ENCODE data around the gene AHCYL2. TPM values are rescaled to one million over a fixed set of nuclear protein-coding genes. Genes with fewer than 3 reads are reported as not detected.

AHCYL2 gene
- total RNA-seq, 3 donors from 2014 or later (not counting 1 experiment from before 2014, with no cell fraction given): 11.6 to 15.2 (median 14.5) TPM

GRCh38 chr7:129210256-129210988 is 14.4 kb upstream of the AHCYL2 start:
- H3K4me3 Mint-ChIP-seq: no peak overlapping the region
- 77% methylated on average over 16 of the region's 16 CpGs for WGBS (ENCODE audit: insufficient coverage)
- TF ChIP-seq, protein P1, sequence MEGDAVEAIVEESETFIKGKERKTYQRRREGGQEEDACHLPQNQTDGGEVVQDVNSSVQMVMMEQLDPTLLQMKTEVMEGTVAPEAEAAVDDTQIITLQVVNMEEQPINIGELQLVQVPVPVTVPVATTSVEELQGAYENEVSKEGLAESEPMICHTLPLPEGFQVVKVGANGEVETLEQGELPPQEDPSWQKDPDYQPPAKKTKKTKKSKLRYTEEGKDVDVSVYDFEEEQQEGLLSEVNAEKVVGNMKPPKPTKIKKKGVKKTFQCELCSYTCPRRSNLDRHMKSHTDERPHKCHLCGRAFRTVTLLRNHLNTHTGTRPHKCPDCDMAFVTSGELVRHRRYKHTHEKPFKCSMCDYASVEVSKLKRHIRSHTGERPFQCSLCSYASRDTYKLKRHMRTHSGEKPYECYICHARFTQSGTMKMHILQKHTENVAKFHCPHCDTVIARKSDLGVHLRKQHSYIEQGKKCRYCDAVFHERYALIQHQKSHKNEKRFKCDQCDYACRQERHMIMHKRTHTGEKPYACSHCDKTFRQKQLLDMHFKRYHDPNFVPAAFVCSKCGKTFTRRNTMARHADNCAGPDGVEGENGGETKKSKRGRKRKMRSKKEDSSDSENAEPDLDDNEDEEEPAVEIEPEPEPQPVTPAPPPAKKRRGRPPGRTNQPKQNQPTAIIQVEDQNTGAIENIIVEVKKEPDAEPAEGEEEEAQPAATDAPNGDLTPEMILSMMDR (IDR thresholded peaks at IDR 0.05): peak; percentile 73
- H3K4me1 Mint-ChIP-seq: no peaks in the 10 kb centered on the region
- H3K27me3 Mint-ChIP-seq (ENCODE audit: low read depth in 2 of 2): peaks cover 6% of the 10 kb centered on the region in 2 donors
- no peak overlapping the region for H3K27ac Mint-ChIP-seq
- DNase-seq: peak; percentile 52 to 72
- intact Hi-C loops (cut with micrococcal nuclease): loop anchor here (2.0 kb wide), 1 partner anchor 46 kb away; no protein-coding TSS in a partner anchor
- no peaks in the 10 kb centered on the region for H3K36me3 Mint-ChIP-seq
- H3K9me3 Mint-ChIP-seq: no peaks in the 10 kb centered on the region
- no peaks in the 10 kb centered on the region for H3K36me3 ChIP-seq (ENCODE audit: control insufficient read depth, insufficient read depth, low read length)
- ATAC-seq: peak; percentile 59 to 83 (median 73)
- no peak overlapping the region for H3K27ac ChIP-seq (ENCODE audit: low read length)
- H3K27me3 ChIP-seq (ENCODE audit: control insufficient read depth, insufficient read depth, low read length): no peaks in the 10 kb centered on the region
- no peak overlapping the region for H3K4me3 ChIP-seq (ENCODE audit: low read length)
- no peaks in the 10 kb centered on the region for H3K9me3 ChIP-seq (ENCODE audit: control insufficient read depth, insufficient read depth, low read length)
- peaks cover 10% of the 10 kb centered on the region for H3K4me1 ChIP-seq (ENCODE audit: control insufficient read depth, insufficient read depth, low read length)

DNA sequence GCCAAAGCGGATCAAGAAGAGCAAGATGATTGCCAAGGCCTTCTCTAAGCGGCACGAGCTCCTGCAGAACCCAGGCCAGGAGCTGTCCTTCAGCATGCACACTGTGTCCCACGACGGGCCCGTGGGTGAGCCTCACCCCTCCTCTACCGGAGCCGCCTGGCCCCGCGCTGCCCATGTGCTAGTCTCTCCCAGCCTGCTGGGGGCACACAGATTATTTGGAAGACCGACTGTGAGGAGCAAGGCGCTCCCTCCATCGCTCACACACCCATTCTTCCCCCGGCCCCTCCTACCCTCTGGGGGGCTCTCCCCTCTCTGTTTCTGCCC is 13.9 kb upstream of the AHCYL2 start:
- Histone ChIP-seq H3K27me3 (ENCODE audit: control insufficient read depth, insufficient read depth, low read length) (no peaks in the 10 kb centered on the region), H3K4me3 (ENCODE audit: low read length) (no peak overlapping the region), H3K9me3 (ENCODE audit: control insufficient read depth, insufficient read depth, low read length) (no peaks in the 10 kb centered on the region), H3K36me3 (ENCODE audit: control insufficient read depth, insufficient read depth, low read length) (no peaks in the 10 kb centered on the region), H3K4me1 (ENCODE audit: control insufficient read depth, insufficient read depth, low read length) (peaks cover 6% of the 10 kb centered on the region), H3K27ac (ENCODE audit: low read length) (no peak overlapping the region)
- Mint-ChIP-seq H3K36me3 (no peaks in the 10 kb centered on the region), H3K9me3 (no peaks in the 10 kb centered on the region), H3K4me3 (no peak overlapping the region), H3K4me1 (no peaks in the 10 kb centered on the region), H3K27me3 (ENCODE audit: low read depth in 2 of 2) (peaks cover 6% of the 10 kb centered on the region in 2 donors), H3K27ac (no peak overlapping the region)
- no peak for ATAC-seq
- TF ChIP-seq, protein P1 (IDR thresholded peaks at IDR 0.05): no peak
- WGBS (ENCODE audit: insufficient coverage): 95% methylated on average over 14 of the region's 14 CpGs
- DNase-seq: no peak
- intact Hi-C loops (cut with micrococcal nuclease): loop anchor here (2.0 kb wide), 1 partner anchor 46 kb away; no protein-coding TSS in a partner anchor

- no peaks in the 10 kb centered on the region for H3K36me3 ChIP-seq (ENCODE audit: control insufficient read depth, insufficient read depth, low read length)
- 94% methylated on average over 13 of the region's 14 CpGs for WGBS (ENCODE audit: insufficient coverage)
- TF ChIP-seq, protein P1 (IDR thresholded peaks at IDR 0.05): no peak
- no peaks in the 10 kb centered on the region for H3K9me3 Mint-ChIP-seq
- H3K4me1 ChIP-seq (ENCODE audit: control insufficient read depth, insufficient read depth, low read length): no peaks in the 10 kb centered on the region
- H3K27ac Mint-ChIP-seq: no peak overlapping the region
- no peaks in the 10 kb centered on the region for H3K4me1 Mint-ChIP-seq
- ATAC-seq (no peak), DNase-seq (no peak)
- H3K4me3 ChIP-seq (ENCODE audit: low read length): no peak overlapping the region
- no peaks in the 10 kb centered on the region for H3K9me3 ChIP-seq (ENCODE audit: control insufficient read depth, insufficient read depth, low read length)
- H3K27me3 ChIP-seq (ENCODE audit: control insufficient read depth, insufficient read depth, low read length): no peaks in the 10 kb centered on the region
- intact Hi-C loops (cut with micrococcal nuclease): no loop called here
- no peaks in the 10 kb centered on the region for H3K36me3 Mint-ChIP-seq
- no peak overlapping the region for H3K27ac ChIP-seq (ENCODE audit: low read length)
- H3K4me3 Mint-ChIP-seq: no peak overlapping the region
- peaks cover 6% of the 10 kb centered on the region in 2 donors for H3K27me3 Mint-ChIP-seq (ENCODE audit: low read depth in 2 of 2)
Measured at GRCh38 chr7:129212126-129212525, 12.7 kb upstream of the AHCYL2 start.

DNA sequence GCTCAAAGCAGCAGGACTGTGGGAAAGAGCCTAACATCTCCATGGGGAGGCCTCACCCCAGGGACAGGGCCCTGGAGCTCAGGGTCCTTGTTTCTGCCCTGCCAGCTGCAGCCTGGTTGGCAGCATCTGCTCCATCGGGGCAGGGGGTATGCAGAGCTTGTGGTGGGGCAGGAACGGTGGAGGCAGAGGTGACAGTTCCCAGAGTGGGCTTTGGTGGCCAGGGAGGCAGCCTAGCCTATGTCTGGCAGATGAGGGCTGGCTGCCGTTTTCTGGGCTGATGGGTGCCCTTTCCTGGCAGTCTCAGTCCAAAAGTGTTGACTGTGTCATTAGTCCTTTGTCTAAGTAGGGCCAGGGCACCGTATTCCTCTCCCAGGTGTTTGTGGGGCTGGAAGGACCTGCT is 12.2 kb upstream of the AHCYL2 start:
- Histone ChIP-seq H3K36me3 (ENCODE audit: control insufficient read depth, insufficient read depth, low read length) (no peaks in the 10 kb centered on the region), H3K27ac (ENCODE audit: low read length) (no peak overlapping the region), H3K27me3 (ENCODE audit: control insufficient read depth, insufficient read depth, low read length) (no peaks in the 10 kb centered on the region), H3K9me3 (ENCODE audit: control insufficient read depth, insufficient read depth, low read length) (no peaks in the 10 kb centered on the region), H3K4me3 (ENCODE audit: low read length) (no peak overlapping the region), H3K4me1 (ENCODE audit: control insufficient read depth, insufficient read depth, low read length) (no peaks in the 10 kb centered on the region)
- 85% methylated on average over 4 of the region's 4 CpGs for WGBS (ENCODE audit: insufficient coverage)
- TF ChIP-seq, protein P1 (IDR thresholded peaks at IDR 0.05): no peak
- H3K4me1 Mint-ChIP-seq: no peaks in the 10 kb centered on the region
- no peaks in the 10 kb centered on the region for H3K36me3 Mint-ChIP-seq
- peaks cover 6% of the 10 kb centered on the region in 2 donors for H3K27me3 Mint-ChIP-seq (ENCODE audit: low read depth in 2 of 2)
- H3K27ac Mint-ChIP-seq: no peak overlapping the region
- intact Hi-C loops (cut with micrococcal nuclease): no loop called here
- no peak for DNase-seq
- H3K9me3 Mint-ChIP-seq: no peaks in the 10 kb centered on the region
- ATAC-seq: no peak
- H3K4me3 Mint-ChIP-seq: no peak overlapping the region

All from natural killer cell (primary cell).